Thoracic aorta (tissue), 2 donors: ENCODE results near the gene MTPN. TPM values are rescaled to one million over a fixed set of nuclear protein-coding genes. Genes with fewer than 3 reads are reported as not detected.

Experiments
- ATAC-seq: fragments of 150-250 bp; one replicate; pipeline ENCODE4 v1.8.0; 2017; ENCODE audit warnings: low read depth; ENCODE audit not compliant: insufficient number of reproducible peaks, low FRiP score
- DNase-seq: peaks from one replicate; pipeline ENCODE4 v3.0.0-alpha.2; 2020; ENCODE audit warnings: low spot score
- H3K27ac ChIP-seq, 2 donors: fragments of 200-600 bp; sonication (generic); 1 replicate in 1 of 2; 2 replicates in 1 of 2; pipeline ENCODE4 v1.5.1; 2016; ENCODE audit warnings: mild to moderate bottlenecking in 2 of 2, moderate library complexity in 2 of 2
- H3K27me3 ChIP-seq: fragments of 200-600 bp; sonication (generic); replicated peaks from 2 replicates; pipeline ENCODE4 v1.6.0; 2016; ENCODE audit warnings: mild to moderate bottlenecking; ENCODE audit not compliant: insufficient read depth
- H3K36me3 ChIP-seq: fragments of 200-600 bp; sonication (generic); one replicate; pipeline ENCODE4 v1.5.1; 2016
- H3K4me1 ChIP-seq, 2 donors: fragments of 200-600 bp; sonication (generic); 1 replicate in 1 of 2; 2 replicates in 1 of 2; pipeline versions ENCODE4 v1.5.1 to v1.6.0; 2016; ENCODE audit warnings: low read depth in 2 of 2, mild to moderate bottlenecking in 1 of 2; ENCODE audit not compliant: control insufficient read depth in 1 of 2
- H3K4me3 ChIP-seq: fragments of 200-600 bp; sonication (generic); 2 replicates; pipeline ENCODE4 v1.5.1; 2016; ENCODE audit warnings: mild to moderate bottlenecking
- H3K9me3 ChIP-seq: fragments of 200-600 bp; sonication (generic); 2 replicates; pipeline ENCODE4 v1.5.1; 2016
- CTCF ChIP-seq: fragments of 200-600 bp; sonication (generic); IDR thresholded peaks from one replicate; pipeline ENCODE4 v1.5.1; 2019; ENCODE audit warnings: antibody characterized with exemption
- total RNA-seq, 2 donors: library from RNA; depleted of rRNA; stranded (reverse); fragments of >200 nt; gene quantifications; one replicate each; pipeline versions ENCODE4 v1.1.0 to v1.2.3, GENCODE V29; 2016

Gene MTPN
- total RNA-seq, 2 donors from 2014 or later, result 87.2 to 95.0 TPM

GRCh38 chr7:135936497-135937217 is 40.5 kb downstream of the MTPN start:
- TF ChIP-seq CTCF, result no peak
- H3K27me3 ChIP-seq, result no peaks in the 10 kb centered on the region
- H3K4me3 ChIP-seq, result no peak overlapping the region
- H3K4me1 ChIP-seq, result peaks cover 9 to 25% of the 10 kb centered on the region in 2 donors
- no peak for DNase-seq
- no peak for ATAC-seq
- no peaks in the 10 kb centered on the region for H3K9me3 ChIP-seq
- H3K36me3 ChIP-seq, result no peaks in the 10 kb centered on the region
- no peak overlapping the region for H3K27ac ChIP-seq

- H3K36me3 ChIP-seq, result no peaks in the 10 kb centered on the region
- no peak for TF ChIP-seq CTCF
- no peaks in the 10 kb centered on the region for H3K9me3 ChIP-seq
- H3K27me3 ChIP-seq, result no peaks in the 10 kb centered on the region
- H3K27ac ChIP-seq, result no peak overlapping the region
- ATAC-seq (no peak), DNase-seq (no peak)
- no peak overlapping the region for H3K4me3 ChIP-seq
- H3K4me1 ChIP-seq, result peaks cover 13 to 37% of the 10 kb centered on the region in 2 donors
Measured at GRCh38 chr7:135934651-135935050, 42.5 kb downstream of the MTPN start.

- no peaks in the 10 kb centered on the region for H3K9me3 ChIP-seq
- TF ChIP-seq CTCF, result no peak
- H3K27ac ChIP-seq, result no peak overlapping the region
- DNase-seq (no peak), ATAC-seq (no peak)
- H3K4me3 ChIP-seq, result no peak overlapping the region
- H3K4me1 ChIP-seq, result peaks cover 13 to 33% of the 10 kb centered on the region in 2 donors
- H3K36me3 ChIP-seq, result peaks cover 6% of the 10 kb centered on the region
- H3K27me3 ChIP-seq, result no peaks in the 10 kb centered on the region
Measured at GRCh38 chr7:135933509-135934188, 43.5 kb downstream of the MTPN start.

GRCh38 chr7:135932131-135932530 is 45.0 kb downstream of the MTPN start:
- H3K4me1 ChIP-seq, result peaks cover 10 to 33% of the 10 kb centered on the region in 2 donors
- ATAC-seq (no peak), DNase-seq (no peak)
- H3K4me3 ChIP-seq, result no peak overlapping the region
- H3K9me3 ChIP-seq, result no peaks in the 10 kb centered on the region
- no peaks in the 10 kb centered on the region for H3K27me3 ChIP-seq
- no peak for TF ChIP-seq CTCF
- peaks cover 6% of the 10 kb centered on the region for H3K36me3 ChIP-seq
- no peak overlapping the region for H3K27ac ChIP-seq

GRCh38 chr7:135930565-135931461 is 46.3 kb downstream of the MTPN start:
- H3K4me1 ChIP-seq, result peaks cover 10 to 33% of the 10 kb centered on the region in 2 donors
- H3K27me3 ChIP-seq, result no peaks in the 10 kb centered on the region
- H3K9me3 ChIP-seq, result no peaks in the 10 kb centered on the region
- no peak overlapping the region for H3K27ac ChIP-seq
- no peak for DNase-seq
- ATAC-seq, result no peak
- no peak for TF ChIP-seq CTCF
- H3K36me3 ChIP-seq, result peaks cover 6% of the 10 kb centered on the region
- no peak overlapping the region for H3K4me3 ChIP-seq
